ENCODE measurements around the gene SLC15A2. TPM values are rescaled to one million over a fixed set of nuclear protein-coding genes. Genes with fewer than 3 reads are reported as not detected.

The SLC15A2 gene
- total and polyA plus RNA-seq, 9 of the 15 experiments (the other 6 are each of a cell fraction or from before 2014, with no cell fraction given), result 0.05 to 0.53 (median 0.25) TPM; not detected in 1

GRCh38 chr3:121844892-121845291 is 49.3 kb upstream of the SLC15A2 start:
- intact Hi-C loops (cut with micrococcal nuclease), result no loop called here
- no peak overlapping the region for H3K9ac ChIP-seq (ENCODE audit: insufficient read depth in 1 of 2, low read depth in 2 of 2, low read length in 2 of 2)
- ChIA-PET POLR2A (no interaction called here), CTCF (ENCODE audit: low intra/inter-chr PET ratio) (no interaction called here)
- H3K4me2 ChIP-seq (ENCODE audit: insufficient read depth, low read length), result no peak overlapping the region
- no peaks in the 10 kb centered on the region for H4K20me1 ChIP-seq (replicated peaks; ENCODE audit: control insufficient read depth, insufficient read depth, low read length)
- no peaks in the 10 kb centered on the region for H3K36me3 ChIP-seq (ENCODE audit: control insufficient read depth, insufficient read depth, low read length)
- in situ Hi-C loops (cut with MboI), result no loop called here
- H3K9me1 ChIP-seq (ENCODE audit: control insufficient read depth, insufficient read depth, low read length), result no peaks in the 10 kb centered on the region
- FAIRE-seq, result no peak
- no peak overlapping the region for H2AFZ ChIP-seq (ENCODE audit: low read depth, low read length)
- BruUV-seq (replicated peaks), result no TSS peak
- H3K9me3 ChIP-seq (replicated peaks; ENCODE audit: control insufficient read depth, insufficient read depth, low read depth, low read length), result no peaks in the 10 kb centered on the region
- H3K27me3 ChIP-seq (ENCODE audit: control insufficient read depth in 2 of 2, insufficient read depth in 2 of 2, low read length in 2 of 2), result no peaks in the 10 kb centered on the region
- no peak overlapping the region for H3K4me3 ChIP-seq
- no peak overlapping the region for H3K27ac ChIP-seq (ENCODE audit: extremely low read depth, low read depth, low read length)
- no peak for DNase-seq (ENCODE audit: extremely low read depth in 1 of 4, low spot score in 3 of 4)
- no peaks in the 10 kb centered on the region for H3K4me1 ChIP-seq (replicated peaks in 1 of 2; ENCODE audit: control insufficient read depth in 2 of 2, insufficient read depth in 2 of 2, low read length in 2 of 2)
- ATAC-seq, result no peak
- no peaks in the 10 kb centered on the region for H3K79me2 ChIP-seq (ENCODE audit: control insufficient read depth, insufficient read depth, low read length)
- 98% methylated on average over 5 of the region's 7 CpGs for WGBS (ENCODE audit: insufficient coverage, low coverage, missing lambda C conversion rate)
- TF ChIP-seq MYC (IDR thresholded peaks at IDR 0.05; ENCODE audit: low read depth, low read length) (no peak), MYC (CRISPR knock-in tag; IDR thresholded peaks at IDR 0.05; ENCODE audit: borderline replicate concordance, low read depth) (no peak), KLF10 (CRISPR knock-in tag; IDR thresholded peaks at IDR 0.05) (no peak), ZNF609 (CRISPR knock-in tag; IDR thresholded peaks at IDR 0.05; ENCODE audit: borderline replicate concordance) (no peak), POLR2B (IDR thresholded peaks at IDR 0.05; ENCODE audit: low read depth, partially characterized antibody) (no peak), ZNF41 (CRISPR knock-in tag; conservative IDR thresholded peaks at IDR 0.05) (no peak), YY1 (IDR thresholded peaks at IDR 0.05; ENCODE audit: borderline replicate concordance in 1 of 3, control insufficient read depth in 1 of 3, extremely low read depth in 1 of 3, insufficient read depth in 3 of 3, insufficient read length in 1 of 3, insufficient replicate concordance in 2 of 3, low read depth in 1 of 3, low read length in 2 of 3) (no peak), NFIC (IDR thresholded peaks at IDR 0.05) (no peak), BCL6 (CRISPR knock-in tag; IDR thresholded peaks at IDR 0.05) (no peak), MCM7 (IDR thresholded peaks at IDR 0.05) (no peak), NR2C2 (CRISPR knock-in tag; IDR thresholded peaks at IDR 0.05) (no peak), NR2C2 (tag; IDR thresholded peaks at IDR 0.05) (no peak), SNIP1 (IDR thresholded peaks at IDR 0.05; ENCODE audit: low read depth) (no peak), CHD1 (IDR thresholded peaks at IDR 0.05; ENCODE audit: low read length) (no peak), ARID4B (CRISPR knock-in tag; IDR thresholded peaks at IDR 0.05) (no peak)

All from K562 (cell line).